ENCODE measurements around the gene SRD5A2. TPM values are rescaled to one million over a fixed set of nuclear protein-coding genes. Genes with fewer than 3 reads are reported as not detected.

The SRD5A2 gene
- total RNA-seq, 1 experiment from 2014 or later = not detected

DNA sequence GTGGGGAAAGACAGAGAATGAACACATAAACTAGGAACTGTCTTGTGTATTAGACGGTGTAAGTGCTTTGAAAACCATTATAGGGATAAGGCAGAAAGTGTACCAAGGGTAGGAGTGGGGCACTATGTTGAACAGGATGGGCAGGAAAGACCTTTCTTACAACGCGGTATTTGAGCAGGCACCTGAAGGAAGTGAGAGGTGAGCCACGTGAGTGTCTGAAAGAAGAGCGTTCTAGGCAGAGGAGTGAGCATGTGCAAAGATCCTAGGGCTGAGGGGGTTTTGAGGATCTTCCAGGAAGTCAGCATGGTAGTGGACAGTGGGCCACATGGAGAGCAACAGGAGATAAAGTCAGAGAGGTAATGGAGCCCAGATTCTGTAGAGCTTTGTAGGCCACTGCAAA, 65.2 kb downstream of the SRD5A2 start:
- RAD21 ChIA-PET (ENCODE audit: low non-redundant PET in 1 of 2, low total read pairs in 2 of 2, uncharacterized antibody in 2 of 2, unreplicated experiment in 2 of 2) = no interaction called here
- CTCF ChIA-PET = no interaction called here
- Histone ChIP-seq H4K20me1 (ENCODE audit: insufficient read depth) (no peaks in the 10 kb centered on the region), H2AFZ (ENCODE audit: low read depth, low read length, poor library complexity, severe bottlenecking) (no peak overlapping the region), H3K9me2 (ENCODE audit: insufficient read depth) (no peaks in the 10 kb centered on the region), H3K27ac (ENCODE audit: low read depth, low read length) (no peak overlapping the region), H3K4me1 (ENCODE audit: control insufficient read depth in 1 of 2, insufficient read depth in 2 of 2, low read length in 2 of 2) (no peaks in the 10 kb centered on the region), H3K9me3 (ENCODE audit: control insufficient read depth in 1 of 2, insufficient read depth in 1 of 2, low read depth in 1 of 2, low read length in 2 of 2) (no peaks in the 10 kb centered on the region), H3K4me2 (ENCODE audit: low read length) (no peak overlapping the region), H3K27me3 (ENCODE audit: insufficient read depth, low read length) (no peaks in the 10 kb centered on the region), H3K9ac (ENCODE audit: low read length) (no peak overlapping the region), H3K36me3 (ENCODE audit: control insufficient read depth in 1 of 2, insufficient read depth in 2 of 2, low read length in 2 of 2) (no peaks in the 10 kb centered on the region), H3K79me2 (ENCODE audit: insufficient read depth, low read length) (no peaks in the 10 kb centered on the region), H3K4me3 (replicated peaks in 1 of 2; ENCODE audit: low read depth in 1 of 2, low read length in 2 of 2) (no peak overlapping the region)
- no peak for ATAC-seq
- intact Hi-C loops (cut with micrococcal nuclease) = no loop called here
- no TSS peak for BruUV-seq (replicated peaks)
- no peak for DNase-seq (ENCODE audit: low read depth, low spot score)
- POLR2A ChIA-PET = no interaction called here
- TF ChIP-seq POLR2AphosphoS5 (IDR thresholded peaks at IDR 0.05; ENCODE audit: low read depth, low read length) = no peak
- TF ChIP-seq, protein P1, sequence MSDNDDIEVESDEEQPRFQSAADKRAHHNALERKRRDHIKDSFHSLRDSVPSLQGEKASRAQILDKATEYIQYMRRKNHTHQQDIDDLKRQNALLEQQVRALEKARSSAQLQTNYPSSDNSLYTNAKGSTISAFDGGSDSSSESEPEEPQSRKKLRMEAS (IDR thresholded peaks at IDR 0.05) = no peak
- no peak for TF ChIP-seq EZH2phosphoT487 (IDR thresholded peaks at IDR 0.05; ENCODE audit: borderline replicate concordance)
- TF ChIP-seq, protein P2, sequence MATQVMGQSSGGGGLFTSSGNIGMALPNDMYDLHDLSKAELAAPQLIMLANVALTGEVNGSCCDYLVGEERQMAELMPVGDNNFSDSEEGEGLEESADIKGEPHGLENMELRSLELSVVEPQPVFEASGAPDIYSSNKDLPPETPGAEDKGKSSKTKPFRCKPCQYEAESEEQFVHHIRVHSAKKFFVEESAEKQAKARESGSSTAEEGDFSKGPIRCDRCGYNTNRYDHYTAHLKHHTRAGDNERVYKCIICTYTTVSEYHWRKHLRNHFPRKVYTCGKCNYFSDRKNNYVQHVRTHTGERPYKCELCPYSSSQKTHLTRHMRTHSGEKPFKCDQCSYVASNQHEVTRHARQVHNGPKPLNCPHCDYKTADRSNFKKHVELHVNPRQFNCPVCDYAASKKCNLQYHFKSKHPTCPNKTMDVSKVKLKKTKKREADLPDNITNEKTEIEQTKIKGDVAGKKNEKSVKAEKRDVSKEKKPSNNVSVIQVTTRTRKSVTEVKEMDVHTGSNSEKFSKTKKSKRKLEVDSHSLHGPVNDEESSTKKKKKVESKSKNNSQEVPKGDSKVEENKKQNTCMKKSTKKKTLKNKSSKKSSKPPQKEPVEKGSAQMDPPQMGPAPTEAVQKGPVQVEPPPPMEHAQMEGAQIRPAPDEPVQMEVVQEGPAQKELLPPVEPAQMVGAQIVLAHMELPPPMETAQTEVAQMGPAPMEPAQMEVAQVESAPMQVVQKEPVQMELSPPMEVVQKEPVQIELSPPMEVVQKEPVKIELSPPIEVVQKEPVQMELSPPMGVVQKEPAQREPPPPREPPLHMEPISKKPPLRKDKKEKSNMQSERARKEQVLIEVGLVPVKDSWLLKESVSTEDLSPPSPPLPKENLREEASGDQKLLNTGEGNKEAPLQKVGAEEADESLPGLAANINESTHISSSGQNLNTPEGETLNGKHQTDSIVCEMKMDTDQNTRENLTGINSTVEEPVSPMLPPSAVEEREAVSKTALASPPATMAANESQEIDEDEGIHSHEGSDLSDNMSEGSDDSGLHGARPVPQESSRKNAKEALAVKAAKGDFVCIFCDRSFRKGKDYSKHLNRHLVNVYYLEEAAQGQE (IDR thresholded peaks at IDR 0.05; ENCODE audit: low read depth) = no peak
- TF ChIP-seq, protein P3, sequence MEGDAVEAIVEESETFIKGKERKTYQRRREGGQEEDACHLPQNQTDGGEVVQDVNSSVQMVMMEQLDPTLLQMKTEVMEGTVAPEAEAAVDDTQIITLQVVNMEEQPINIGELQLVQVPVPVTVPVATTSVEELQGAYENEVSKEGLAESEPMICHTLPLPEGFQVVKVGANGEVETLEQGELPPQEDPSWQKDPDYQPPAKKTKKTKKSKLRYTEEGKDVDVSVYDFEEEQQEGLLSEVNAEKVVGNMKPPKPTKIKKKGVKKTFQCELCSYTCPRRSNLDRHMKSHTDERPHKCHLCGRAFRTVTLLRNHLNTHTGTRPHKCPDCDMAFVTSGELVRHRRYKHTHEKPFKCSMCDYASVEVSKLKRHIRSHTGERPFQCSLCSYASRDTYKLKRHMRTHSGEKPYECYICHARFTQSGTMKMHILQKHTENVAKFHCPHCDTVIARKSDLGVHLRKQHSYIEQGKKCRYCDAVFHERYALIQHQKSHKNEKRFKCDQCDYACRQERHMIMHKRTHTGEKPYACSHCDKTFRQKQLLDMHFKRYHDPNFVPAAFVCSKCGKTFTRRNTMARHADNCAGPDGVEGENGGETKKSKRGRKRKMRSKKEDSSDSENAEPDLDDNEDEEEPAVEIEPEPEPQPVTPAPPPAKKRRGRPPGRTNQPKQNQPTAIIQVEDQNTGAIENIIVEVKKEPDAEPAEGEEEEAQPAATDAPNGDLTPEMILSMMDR (IDR thresholded peaks at IDR 0.05 in 2 of 3, conservative IDR thresholded peaks at IDR 0.05 in 1 of 3; ENCODE audit: borderline replicate concordance in 1 of 3, insufficient read depth in 1 of 3, low read depth in 2 of 3, low read length in 2 of 3) = no peak

Data from HCT116 (cell line).